Thyroid gland (tissue), 4 donors: Measurements from ENCODE around the gene CHST4.

Experiments used
- POLR2A ChIP-seq, 2 donors: fragments of 450-650 bp; IDR thresholded peaks; one replicate each; pipeline ENCODE4 v1.6.1; 2017; ENCODE audit warnings: antibody characterized with exemption in 2 of 2, mild to moderate bottlenecking in 2 of 2, moderate library complexity in 1 of 2
- TF ChIP-seq, protein P1 (sequence below), 6 experiments: fragments of 200-600 bp in 3 of 6; fragments of 450-650 bp in 3 of 6; sonication (generic) in 3 of 6; IDR thresholded peaks; one replicate each; pipeline ENCODE4 v1.5.1; 2016 to 2019; ENCODE audit warnings: antibody characterized with exemption in 6 of 6, mild to moderate bottlenecking in 2 of 6, inconsistent platforms in 1 of 6, moderate library complexity in 1 of 6

GRCh38 chr16:71567931-71568330 lies 41.7 kb downstream of the CHST4 start:
- TF ChIP-seq, protein P1, sequence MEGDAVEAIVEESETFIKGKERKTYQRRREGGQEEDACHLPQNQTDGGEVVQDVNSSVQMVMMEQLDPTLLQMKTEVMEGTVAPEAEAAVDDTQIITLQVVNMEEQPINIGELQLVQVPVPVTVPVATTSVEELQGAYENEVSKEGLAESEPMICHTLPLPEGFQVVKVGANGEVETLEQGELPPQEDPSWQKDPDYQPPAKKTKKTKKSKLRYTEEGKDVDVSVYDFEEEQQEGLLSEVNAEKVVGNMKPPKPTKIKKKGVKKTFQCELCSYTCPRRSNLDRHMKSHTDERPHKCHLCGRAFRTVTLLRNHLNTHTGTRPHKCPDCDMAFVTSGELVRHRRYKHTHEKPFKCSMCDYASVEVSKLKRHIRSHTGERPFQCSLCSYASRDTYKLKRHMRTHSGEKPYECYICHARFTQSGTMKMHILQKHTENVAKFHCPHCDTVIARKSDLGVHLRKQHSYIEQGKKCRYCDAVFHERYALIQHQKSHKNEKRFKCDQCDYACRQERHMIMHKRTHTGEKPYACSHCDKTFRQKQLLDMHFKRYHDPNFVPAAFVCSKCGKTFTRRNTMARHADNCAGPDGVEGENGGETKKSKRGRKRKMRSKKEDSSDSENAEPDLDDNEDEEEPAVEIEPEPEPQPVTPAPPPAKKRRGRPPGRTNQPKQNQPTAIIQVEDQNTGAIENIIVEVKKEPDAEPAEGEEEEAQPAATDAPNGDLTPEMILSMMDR (IDR thresholded peaks at IDR 0.05), result no peak
- no peak for TF ChIP-seq POLR2A (IDR thresholded peaks at IDR 0.05)
